ENCODE data around the gene KLHL26. TPM values are rescaled to one million over a fixed set of nuclear protein-coding genes. Genes with fewer than 3 reads are reported as not detected.

Gene KLHL26
- total and polyA plus RNA-seq, 9 of the 15 experiments (the other 6 are each of a cell fraction or from before 2014, with no cell fraction given), result 0.13 to 13.3 (median 1.4) TPM

- no peak for TF ChIP-seq ATF3 (IDR thresholded peaks at IDR 0.05)
- TF ChIP-seq ATF3 (CRISPR knock-in tag; conservative IDR thresholded peaks at IDR 0.05), result no peak
- TF ChIP-seq XRCC4 (IDR thresholded peaks at IDR 0.05; ENCODE audit: extremely low read depth, insufficient read depth, insufficient read length), result no peak
- no peak for TF ChIP-seq JUN (IDR thresholded peaks at IDR 0.05; ENCODE audit: borderline replicate concordance, low read depth, low read length)
- no peak for TF ChIP-seq JUN (CRISPR knock-in tag; IDR thresholded peaks at IDR 0.05; ENCODE audit: borderline replicate concordance)
- TF ChIP-seq XRCC5 (IDR thresholded peaks at IDR 0.05; ENCODE audit: low read depth, low read length), result no peak
- TF ChIP-seq NKRF (IDR thresholded peaks at IDR 0.05; ENCODE audit: borderline replicate concordance), result no peak
- no peak for TF ChIP-seq SIX5 (IDR thresholded peaks at IDR 0.05; ENCODE audit: borderline replicate concordance in 1 of 2, insufficient read depth in 1 of 2, low read depth in 1 of 2, low read length in 2 of 2)
- no peak for TF ChIP-seq RFX5 (IDR thresholded peaks at IDR 0.05; ENCODE audit: low read depth, low read length)
- TF ChIP-seq SAFB (IDR thresholded peaks at IDR 0.05; ENCODE audit: borderline replicate concordance, low read depth, low read length), result no peak
- TF ChIP-seq MAFG (tag; conservative IDR thresholded peaks at IDR 0.05), result no peak
- TF ChIP-seq TRIM24 (IDR thresholded peaks at IDR 0.05), result 0 out of 4 replicates have a peak, but pooled peaks of 1 of the 2 experiments have one; percentile 23
- TF ChIP-seq HES1 (IDR thresholded peaks at IDR 0.05; ENCODE audit: low read depth), result no peak
- peak in 1 of 2 experiments; percentile 63; a peak in 2 of 4 replicates for TF ChIP-seq MNT (conservative IDR thresholded peaks at IDR 0.05)
- TF ChIP-seq ZKSCAN3 (CRISPR knock-in tag; IDR thresholded peaks at IDR 0.05), result no peak
- TF ChIP-seq FOSL1 (tag; conservative IDR thresholded peaks at IDR 0.05), result no peak
- TF ChIP-seq CTCFL (IDR thresholded peaks at IDR 0.05; ENCODE audit: borderline replicate concordance, insufficient read depth, low read depth, low read length, poor library complexity, severe bottlenecking), result peak; percentile 75
- no peak for TF ChIP-seq PURB (CRISPR knock-in tag; IDR thresholded peaks at IDR 0.05; ENCODE audit: low read depth)
- TF ChIP-seq HMG20B (CRISPR knock-in tag; IDR thresholded peaks at IDR 0.05), result no peak
- TF ChIP-seq ZNF23 (CRISPR knock-in tag; IDR thresholded peaks at IDR 0.05), result no peak
Measured at GRCh38 chr19:18596752-18597157, 40.1 kb upstream of the KLHL26 start (continued).
